ENCODE data around the gene KIFAP3.

Gene KIFAP3

DNA sequence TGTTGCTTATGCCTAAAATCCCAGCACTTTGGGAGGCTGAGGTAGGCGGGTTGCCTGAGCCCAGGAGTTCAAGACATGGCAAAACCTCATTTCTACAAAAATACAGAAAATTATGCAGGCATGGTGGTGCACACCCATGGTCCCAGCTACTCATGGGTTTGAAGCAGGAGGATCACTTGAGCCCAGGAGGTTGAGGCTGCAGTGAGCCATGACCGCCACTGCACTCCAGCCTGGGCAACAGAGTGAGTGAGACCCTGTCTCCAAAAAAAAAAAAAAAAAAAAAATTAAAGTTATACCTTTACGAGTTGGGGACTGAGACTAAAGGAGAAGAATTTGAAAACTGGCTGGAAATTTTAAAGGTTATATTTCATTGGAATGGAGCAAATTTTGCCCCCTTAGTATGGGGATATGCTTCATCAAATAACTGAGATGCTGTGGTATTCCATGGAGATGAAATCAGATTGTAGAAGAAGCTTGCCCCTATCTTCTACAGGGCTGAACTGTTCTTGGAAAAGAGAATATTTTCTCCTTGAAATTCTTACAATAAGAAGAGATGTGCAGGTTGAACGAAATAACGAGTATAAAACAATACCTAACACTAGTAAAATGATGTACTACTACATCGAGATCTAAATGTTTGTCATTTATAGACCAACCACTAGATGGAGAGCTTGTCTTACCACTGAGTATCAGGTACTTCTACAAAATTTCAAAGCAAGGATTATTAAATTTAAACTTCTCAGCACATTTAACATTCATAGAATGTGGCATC, 145.9 kb downstream of the KIFAP3 start:
- DNase-seq = peak; percentile 60
- no peak overlapping the region for H4K8ac ChIP-seq (ENCODE audit: low read length)

DNA sequence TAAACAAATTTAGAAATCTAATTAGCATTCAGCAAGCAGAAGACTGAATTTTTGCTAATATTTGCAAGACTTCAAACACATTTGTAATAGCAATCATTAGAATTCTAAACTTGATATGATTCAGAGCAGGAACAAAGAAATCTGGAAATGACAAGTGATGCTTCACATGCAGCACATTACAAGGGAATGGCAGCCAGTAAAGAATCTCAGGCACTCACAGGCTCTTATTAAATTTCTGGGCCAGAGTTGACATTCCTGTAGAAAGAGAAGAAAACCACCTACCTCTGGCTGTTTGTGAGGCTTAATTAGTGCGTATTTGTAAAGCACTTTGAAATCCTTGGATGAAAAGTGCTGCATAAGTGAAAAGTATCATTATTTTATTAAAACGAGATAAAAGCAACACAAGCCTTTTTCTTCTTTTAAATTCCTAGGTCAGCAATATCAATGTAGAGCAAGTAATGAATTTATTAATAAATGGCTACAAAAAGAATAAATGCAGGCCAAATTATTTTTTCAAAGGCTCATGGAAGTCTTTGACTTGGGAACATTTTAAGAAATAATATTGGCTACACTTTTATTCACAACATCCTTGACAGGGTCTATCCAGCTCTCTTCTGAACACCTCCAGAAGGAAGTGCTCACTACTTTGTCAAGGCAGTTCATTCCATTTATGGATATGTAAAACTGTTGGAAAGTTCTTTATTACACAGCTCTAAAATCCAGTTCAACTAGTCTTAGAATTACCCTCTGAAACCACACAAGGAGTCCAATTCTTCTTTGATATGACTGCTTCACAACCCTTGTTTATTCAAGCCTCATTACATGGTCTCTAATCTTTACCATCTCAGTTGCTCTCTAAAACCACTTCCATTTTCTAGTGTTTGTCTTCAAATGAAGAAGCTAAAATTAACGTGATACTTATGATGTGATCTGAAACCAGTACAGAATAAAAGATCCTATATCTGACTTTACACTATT, 148.7 kb downstream of the KIFAP3 start:
- H3K23ac ChIP-seq (ENCODE audit: low read length in 2 of 2) = no peak overlapping the region
- no peaks in the 10 kb centered on the region for H3K4me1 ChIP-seq (ENCODE audit: control insufficient read depth, insufficient read depth, low read depth, low read length)
- H2BK12ac ChIP-seq (ENCODE audit: low read length in 2 of 2) = no peak overlapping the region
- peak; percentile 13 for DNase-seq
- H3K79me1 ChIP-seq (replicated peaks; ENCODE audit: low read length, poor library complexity, severe bottlenecking) = no peaks in the 10 kb centered on the region
- no peak overlapping the region for H4K91ac ChIP-seq (ENCODE audit: low read length)
- no peak overlapping the region for H4K8ac ChIP-seq (ENCODE audit: low read length)
- no peak overlapping the region for H2BK120ac ChIP-seq (ENCODE audit: low read depth, low read length)
- H3K27ac ChIP-seq (ENCODE audit: low read length, poor library complexity, severe bottlenecking) = no peak overlapping the region
- no peak overlapping the region for H3K4ac ChIP-seq (ENCODE audit: low read depth in 1 of 2, low read length in 2 of 2)
- no peak overlapping the region for H2BK15ac ChIP-seq (ENCODE audit: low read depth, poor library complexity, severe bottlenecking)
- H3K9ac ChIP-seq (ENCODE audit: low read length) = no peak overlapping the region
- H3K14ac ChIP-seq (ENCODE audit: low read length in 2 of 2) = no peak overlapping the region
- H3K36me3 ChIP-seq (ENCODE audit: control insufficient read depth in 1 of 2, insufficient read depth in 2 of 2, low read depth in 1 of 2, low read length in 2 of 2) = peaks cover 0 to 10% of the 10 kb centered on the region in 2 experiments
- H3K4me3 ChIP-seq (ENCODE audit: insufficient read depth in 1 of 2, low read depth in 1 of 2, low read length in 2 of 2) = no peak overlapping the region
- no peak overlapping the region for H3K4me2 ChIP-seq (ENCODE audit: low read length, poor library complexity, severe bottlenecking)
- H3K9me3 ChIP-seq (ENCODE audit: control insufficient read depth, low read length) = no peaks in the 10 kb centered on the region
- H3K18ac ChIP-seq (ENCODE audit: low read depth in 1 of 2, low read length in 2 of 2) = no peak overlapping the region
- 83% methylated on average over 1 of the region's 3 CpGs for WGBS
- no peak overlapping the region for H2AFZ ChIP-seq (ENCODE audit: low read depth, low read length)
- H3K27me3 ChIP-seq (ENCODE audit: control insufficient read depth in 1 of 2, insufficient read depth in 1 of 2, low read length in 2 of 2) = no peaks in the 10 kb centered on the region
- no peak overlapping the region for H2BK5ac ChIP-seq (ENCODE audit: low read depth, low read length, poor library complexity, severe bottlenecking)
- H2AK5ac ChIP-seq (ENCODE audit: low read length, severe bottlenecking) = no peak overlapping the region

More for the DNA sequence above, 145.9 kb downstream of the KIFAP3 start:
- no peaks in the 10 kb centered on the region for H3K4me1 ChIP-seq (ENCODE audit: control insufficient read depth, insufficient read depth, low read depth, low read length)
- H3K4ac ChIP-seq (ENCODE audit: low read depth in 1 of 2, low read length in 2 of 2) = no peak overlapping the region
- no peaks in the 10 kb centered on the region for H3K79me1 ChIP-seq (replicated peaks; ENCODE audit: low read length, poor library complexity, severe bottlenecking)
- no peak overlapping the region for H2BK120ac ChIP-seq (ENCODE audit: low read depth, low read length)
- no peak overlapping the region for H3K4me3 ChIP-seq (ENCODE audit: insufficient read depth in 1 of 2, low read depth in 1 of 2, low read length in 2 of 2)
- H2AFZ ChIP-seq (ENCODE audit: low read depth, low read length) = no peak overlapping the region
- no peak overlapping the region for H3K27ac ChIP-seq (ENCODE audit: low read length, poor library complexity, severe bottlenecking)
- no peaks in the 10 kb centered on the region for H3K9me3 ChIP-seq (ENCODE audit: control insufficient read depth, low read length)
- no peak overlapping the region for H3K23ac ChIP-seq (ENCODE audit: low read length in 2 of 2)
- H3K36me3 ChIP-seq (ENCODE audit: control insufficient read depth in 1 of 2, insufficient read depth in 2 of 2, low read depth in 1 of 2, low read length in 2 of 2) = no peaks in the 10 kb centered on the region
- H2BK12ac ChIP-seq (ENCODE audit: low read length in 2 of 2) = no peak overlapping the region
- no peak overlapping the region for H3K18ac ChIP-seq (ENCODE audit: low read depth in 1 of 2, low read length in 2 of 2)
- no peak overlapping the region for H2BK15ac ChIP-seq (ENCODE audit: low read depth, poor library complexity, severe bottlenecking)
- H3K27me3 ChIP-seq (ENCODE audit: control insufficient read depth in 1 of 2, insufficient read depth in 1 of 2, low read length in 2 of 2) = no peaks in the 10 kb centered on the region
- H2BK5ac ChIP-seq (ENCODE audit: low read depth, low read length, poor library complexity, severe bottlenecking) = no peak overlapping the region
- H3K9ac ChIP-seq (ENCODE audit: low read length) = peak overlapping the region; percentile 10
- 56% methylated on average over 4 of the region's 6 CpGs for WGBS
- H2AK5ac ChIP-seq (ENCODE audit: low read length, severe bottlenecking) = no peak overlapping the region
- no peak overlapping the region for H4K91ac ChIP-seq (ENCODE audit: low read length)
- H3K4me2 ChIP-seq (ENCODE audit: low read length, poor library complexity, severe bottlenecking) = no peak overlapping the region
- no peak overlapping the region for H3K14ac ChIP-seq (ENCODE audit: low read length in 2 of 2)

GRCh38 chr1:169924829-169925228, 149.7 kb downstream of the KIFAP3 start:
- Histone ChIP-seq H2AK5ac (ENCODE audit: low read length, severe bottlenecking) (no peak overlapping the region), H4K91ac (ENCODE audit: low read length) (no peak overlapping the region), H3K9ac (ENCODE audit: low read length) (no peak overlapping the region), H3K4me3 (ENCODE audit: insufficient read depth in 1 of 2, low read depth in 1 of 2, low read length in 2 of 2) (no peak overlapping the region), H3K4ac (ENCODE audit: low read depth in 1 of 2, low read length in 2 of 2) (no peak overlapping the region), H2BK5ac (ENCODE audit: low read depth, low read length, poor library complexity, severe bottlenecking) (no peak overlapping the region), H2BK12ac (ENCODE audit: low read length in 2 of 2) (no peak overlapping the region), H2AFZ (ENCODE audit: low read depth, low read length) (no peak overlapping the region), H3K14ac (ENCODE audit: low read length in 2 of 2) (no peak overlapping the region), H2BK120ac (ENCODE audit: low read depth, low read length) (no peak overlapping the region), H3K18ac (ENCODE audit: low read depth in 1 of 2, low read length in 2 of 2) (no peak overlapping the region), H4K8ac (ENCODE audit: low read length) (no peak overlapping the region), H3K36me3 (ENCODE audit: control insufficient read depth in 1 of 2, insufficient read depth in 2 of 2, low read depth in 1 of 2, low read length in 2 of 2) (peaks cover 0 to 19% of the 10 kb centered on the region in 2 experiments), H3K27me3 (ENCODE audit: control insufficient read depth in 1 of 2, insufficient read depth in 1 of 2, low read length in 2 of 2) (no peaks in the 10 kb centered on the region), H3K27ac (ENCODE audit: low read length, poor library complexity, severe bottlenecking) (no peak overlapping the region), H3K9me3 (ENCODE audit: control insufficient read depth, low read length) (no peaks in the 10 kb centered on the region), H3K4me1 (ENCODE audit: control insufficient read depth, insufficient read depth, low read depth, low read length) (no peaks in the 10 kb centered on the region), H3K23ac (ENCODE audit: low read length in 2 of 2) (no peak overlapping the region), H3K79me1 (replicated peaks; ENCODE audit: low read length, poor library complexity, severe bottlenecking) (no peaks in the 10 kb centered on the region), H3K4me2 (ENCODE audit: low read length, poor library complexity, severe bottlenecking) (no peak overlapping the region), H2BK15ac (ENCODE audit: low read depth, poor library complexity, severe bottlenecking) (no peak overlapping the region)
- WGBS = 97% methylated on average over 1 of the region's 2 CpGs
- no peak for DNase-seq

- Histone ChIP-seq H4K8ac (ENCODE audit: low read length) (no peak overlapping the region), H3K4me1 (ENCODE audit: control insufficient read depth, insufficient read depth, low read depth, low read length) (no peaks in the 10 kb centered on the region), H2AK5ac (ENCODE audit: low read length, severe bottlenecking) (no peak overlapping the region), H3K23ac (ENCODE audit: low read length in 2 of 2) (no peak overlapping the region), H3K4ac (ENCODE audit: low read depth in 1 of 2, low read length in 2 of 2) (no peak overlapping the region), H3K14ac (ENCODE audit: low read length in 2 of 2) (no peak overlapping the region), H2BK5ac (ENCODE audit: low read depth, low read length, poor library complexity, severe bottlenecking) (no peak overlapping the region), H2BK12ac (ENCODE audit: low read length in 2 of 2) (no peak overlapping the region), H3K27ac (ENCODE audit: low read length, poor library complexity, severe bottlenecking) (no peak overlapping the region), H3K36me3 (ENCODE audit: control insufficient read depth in 1 of 2, insufficient read depth in 2 of 2, low read depth in 1 of 2, low read length in 2 of 2) (peaks cover 0 to 26% of the 10 kb centered on the region in 2 experiments), H3K4me3 (ENCODE audit: insufficient read depth in 1 of 2, low read depth in 1 of 2, low read length in 2 of 2) (no peak overlapping the region), H3K4me2 (ENCODE audit: low read length, poor library complexity, severe bottlenecking) (no peak overlapping the region), H2BK15ac (ENCODE audit: low read depth, poor library complexity, severe bottlenecking) (no peak overlapping the region), H3K9me3 (ENCODE audit: control insufficient read depth, low read length) (no peaks in the 10 kb centered on the region), H3K18ac (ENCODE audit: low read depth in 1 of 2, low read length in 2 of 2) (no peak overlapping the region), H3K27me3 (ENCODE audit: control insufficient read depth in 1 of 2, insufficient read depth in 1 of 2, low read length in 2 of 2) (no peaks in the 10 kb centered on the region), H2BK120ac (ENCODE audit: low read depth, low read length) (no peak overlapping the region), H3K9ac (ENCODE audit: low read length) (no peak overlapping the region), H2AFZ (ENCODE audit: low read depth, low read length) (no peak overlapping the region), H4K91ac (ENCODE audit: low read length) (no peak overlapping the region), H3K79me1 (replicated peaks; ENCODE audit: low read length, poor library complexity, severe bottlenecking) (no peaks in the 10 kb centered on the region)
- WGBS = no CpG with 5 or more reads among the region's 2 CpGs
- no peak for DNase-seq
Observed at GRCh38 chr1:169924063-169924462, 150.4 kb downstream of the KIFAP3 start.

Data from mesenchymal stem cell (in vitro differentiated cells and primary cell).